ENCODE data around the gene MAP3K13. TPM values are rescaled to one million over a fixed set of nuclear protein-coding genes. Genes with fewer than 3 reads are reported as not detected.

The MAP3K13 gene
- total RNA-seq, 4 donors from 2014 or later, result 12.8 to 44.9 (median 19.6) TPM

GRCh38 chr3:185403002-185403401, 40.1 kb downstream of the MAP3K13 start:
- intact Hi-C loops (cut with DNase I), result no loop called here
- TF ChIP-seq POLR2A (IDR thresholded peaks at IDR 0.05; ENCODE audit: low read depth) (no peak), POLR2AphosphoS5 (IDR thresholded peaks at IDR 0.05) (no peak), CTCF (IDR thresholded peaks at IDR 0.05) (no peak), EP300 (IDR thresholded peaks at IDR 0.05) (no peak)
- no peaks in the 10 kb centered on the region for H3K36me3 ChIP-seq
- H3K27ac ChIP-seq (replicated peaks in 1 of 4), result no peak overlapping the region
- H3K4me3 ChIP-seq, result no peak overlapping the region
- no peak for DNase-seq (ENCODE audit: extremely low spot score)
- H3K9me3 ChIP-seq, result no peaks in the 10 kb centered on the region
- H3K27me3 ChIP-seq, result no peaks in the 10 kb centered on the region
- H3K4me1 ChIP-seq, result peaks cover 0 to 18% (median 11%) of the 10 kb centered on the region in 4 donors
- 75% methylated on average over 3 of the region's 3 CpGs for WGBS

GRCh38 chr3:185405243-185405642, 42.3 kb downstream of the MAP3K13 start:
- DNase-seq (ENCODE audit: extremely low spot score), result no peak
- Histone ChIP-seq H3K36me3 (no peaks in the 10 kb centered on the region), H3K27me3 (no peaks in the 10 kb centered on the region), H3K27ac (replicated peaks in 1 of 4) (no peak overlapping the region), H3K9me3 (no peaks in the 10 kb centered on the region), H3K4me3 (no peak overlapping the region), H3K4me1 (peaks cover 0 to 18% (median 11%) of the 10 kb centered on the region in 4 donors)
- TF ChIP-seq CTCF (IDR thresholded peaks at IDR 0.05), result no peak
- TF ChIP-seq EP300 (IDR thresholded peaks at IDR 0.05), result no peak
- TF ChIP-seq POLR2A (IDR thresholded peaks at IDR 0.05; ENCODE audit: low read depth), result no peak
- WGBS, result 96% methylated on average over 4 of the region's 4 CpGs
- intact Hi-C loops (cut with DNase I), result no loop called here

- peaks cover 0 to 18% (median 11%) of the 10 kb centered on the region in 4 donors for H3K4me1 ChIP-seq
- intact Hi-C loops (cut with DNase I), result no loop called here
- TF ChIP-seq POLR2AphosphoS5 (IDR thresholded peaks at IDR 0.05) (no peak), CTCF (IDR thresholded peaks at IDR 0.05) (no peak), EP300 (IDR thresholded peaks at IDR 0.05) (no peak), POLR2A (IDR thresholded peaks at IDR 0.05; ENCODE audit: low read depth) (no peak)
- H3K4me3 ChIP-seq, result no peak overlapping the region
- 80% methylated on average over 3 of the region's 3 CpGs for WGBS
- H3K27me3 ChIP-seq, result no peaks in the 10 kb centered on the region
- no peaks in the 10 kb centered on the region for H3K9me3 ChIP-seq
- H3K36me3 ChIP-seq, result no peaks in the 10 kb centered on the region
- DNase-seq (ENCODE audit: extremely low spot score), result no peak
- no peak overlapping the region for H3K27ac ChIP-seq (replicated peaks in 1 of 4)
Observed at GRCh38 chr3:185405664-185406063, 42.7 kb downstream of the MAP3K13 start.

- no peak for TF ChIP-seq POLR2A (IDR thresholded peaks at IDR 0.05; ENCODE audit: low read depth)
- TF ChIP-seq CTCF (IDR thresholded peaks at IDR 0.05), result no peak
- no peak for TF ChIP-seq POLR2AphosphoS5 (IDR thresholded peaks at IDR 0.05)
- 88% methylated on average over 1 of the region's 1 CpG for WGBS
- H3K4me3 ChIP-seq, result no peak overlapping the region
- H3K9me3 ChIP-seq, result no peaks in the 10 kb centered on the region
- DNase-seq (ENCODE audit: extremely low spot score), result no peak
- intact Hi-C loops (cut with DNase I), result no loop called here
- H3K27me3 ChIP-seq, result no peaks in the 10 kb centered on the region
- H3K4me1 ChIP-seq, result peaks cover 0 to 17% (median 11%) of the 10 kb centered on the region in 4 donors
- H3K27ac ChIP-seq (replicated peaks in 1 of 4), result no peak overlapping the region
- no peaks in the 10 kb centered on the region for H3K36me3 ChIP-seq
Observed at GRCh38 chr3:185406121-185406620, 43.2 kb downstream of the MAP3K13 start.

- 93% methylated on average over 8 of the region's 8 CpGs for WGBS
- H3K4me3 ChIP-seq, result no peak overlapping the region
- no peak for DNase-seq (ENCODE audit: extremely low spot score)
Observed at GRCh38 chr3:185409957-185410356, 47.0 kb downstream of the MAP3K13 start.

More at GRCh38 chr3:185409957-185410356, 47.0 kb downstream of the MAP3K13 start:
- no peaks in the 10 kb centered on the region for H3K36me3 ChIP-seq
- no peaks in the 10 kb centered on the region for H3K27me3 ChIP-seq
- no peak overlapping the region for H3K27ac ChIP-seq (replicated peaks in 1 of 4)
- intact Hi-C loops (cut with DNase I), result no loop called here
- H3K4me1 ChIP-seq, result no peaks in the 10 kb centered on the region
- H3K9me3 ChIP-seq, result no peaks in the 10 kb centered on the region
- no peak for TF ChIP-seq POLR2A (IDR thresholded peaks at IDR 0.05; ENCODE audit: low read depth)
- TF ChIP-seq POLR2AphosphoS5 (IDR thresholded peaks at IDR 0.05), result no peak

All from esophagus muscularis mucosa (tissue), 4 donors.